ENCODE data around the gene OR8D2. TPM values are rescaled to one million over a fixed set of nuclear protein-coding genes. Genes with fewer than 3 reads are reported as not detected.

OR8D2 gene
- total and polyA plus RNA-seq, 2 of the 4 experiments (the other 2 are of a cell fraction): not detected

- WGBS, 2 experiments (ENCODE audit: extremely low coverage in 2 of 2, insufficient read length in 1 of 2): no CpG with 5 or more reads among the region's 2 CpGs
- CTCF ChIA-PET: interaction anchor here (0.6 to 1.3 kb wide), 2 partner anchors 124 to 127 kb away, joined by 3 to 8 read pairs; no protein-coding TSS in a partner anchor
- intact Hi-C loops (cut with micrococcal nuclease): no loop called here
- peak overlapping the region; percentile 10 for H2BK5ac ChIP-seq (ENCODE audit: low read depth, low read length, poor library complexity, severe bottlenecking)
- no TSS peak for BruUV-seq (replicated peaks)
- H3K4me1 ChIP-seq (ENCODE audit: control insufficient read depth, insufficient read depth, low read length): peaks cover 3% of the 10 kb centered on the region
- peak overlapping the region; percentile 78; the same call in 1 of the 2 replicates for H2BK20ac ChIP-seq (ENCODE audit: low read depth, low read length)
- dilution Hi-C loops (cut with HindIII; ENCODE audit: low sequenced_read_pairs, unreplicated experiment): no loop called here
- POLR2A ChIA-PET (ENCODE audit: unreplicated experiment): interaction anchor here (0.6 kb wide), 1 partner anchor 26 kb away, joined by 3 read pairs; no protein-coding TSS in a partner anchor
- H3K36me3 ChIP-seq (ENCODE audit: control insufficient read depth, insufficient read depth, low read length): no peaks in the 10 kb centered on the region
- in situ Hi-C loops (cut with MboI; ENCODE audit: low sequenced_read_pairs): no loop called here
- no peak overlapping the region for H3K27ac ChIP-seq (ENCODE audit: insufficient read depth, low read length)
- peaks cover 7% of the 10 kb centered on the region; the same call in 1 of the 2 replicates for H3K9me1 ChIP-seq (ENCODE audit: insufficient read depth, low read length)
- no peak overlapping the region for H3K56ac ChIP-seq (ENCODE audit: extremely low read depth, insufficient read depth, low read length)
- DNase-seq (peak; percentile 35), ATAC-seq (ENCODE audit: low read depth) (0 out of 2 replicates have a peak, but pooled peaks have one; percentile 27)
- H3K14ac ChIP-seq (replicated peaks; ENCODE audit: low read depth, low read length): peak overlapping the region; percentile 17; the same call in 1 of the 2 replicates
- no peak overlapping the region for H2AK9ac ChIP-seq (replicated peaks; ENCODE audit: low read depth, low read length, poor library complexity)
- no peaks in the 10 kb centered on the region for H3K79me1 ChIP-seq (ENCODE audit: low read depth in 1 of 2, low read length in 2 of 2)
- H3K9me3 ChIP-seq (ENCODE audit: control insufficient read depth, insufficient read depth, low read length): no peaks in the 10 kb centered on the region
- TF ChIP-seq RAD21 (IDR thresholded peaks at IDR 0.05; ENCODE audit: low read length) (no peak), ELK1 (IDR thresholded peaks at IDR 0.05; ENCODE audit: borderline replicate concordance, low read depth, low read length) (no peak)
- no peak overlapping the region for H3K4me3 ChIP-seq (ENCODE audit: insufficient read depth, low read depth, low read length)
- H3K9ac ChIP-seq (ENCODE audit: low read depth, low read length): no peak overlapping the region
- H3K4ac ChIP-seq (ENCODE audit: low read depth, low read length): peak overlapping the region; percentile 85; the same call in 1 of the 2 replicates
- H4K8ac ChIP-seq (ENCODE audit: low read depth in 2 of 2, low read length in 2 of 2): peak overlapping the region in 1 of 2 experiments; percentile 51; a peak in 1 of 4 replicates
- H3K4me2 ChIP-seq (ENCODE audit: low read depth, low read length): no peak overlapping the region
- no peaks in the 10 kb centered on the region for H4K20me1 ChIP-seq (ENCODE audit: insufficient read depth, low read length)
- peak overlapping the region; percentile 67; the same call in 1 of the 2 replicates for H3K18ac ChIP-seq (ENCODE audit: low read depth, low read length)
- no peak overlapping the region for H3K23ac ChIP-seq (ENCODE audit: low read depth, low read length)
- H4K5ac ChIP-seq (ENCODE audit: low read depth, low read length): no peak overlapping the region; the same call in 1 of the 2 replicates
- H2BK15ac ChIP-seq (ENCODE audit: low read depth, low read length): no peak overlapping the region
- no peak overlapping the region for H2AFZ ChIP-seq (replicated peaks; ENCODE audit: low read length, poor library complexity)
- no peaks in the 10 kb centered on the region for H3K27me3 ChIP-seq (ENCODE audit: control insufficient read depth, insufficient read depth, low read length)
- 0 out of 2 replicates have a peak overlapping the region, but pooled peaks have one; percentile 23 for H2AK5ac ChIP-seq (ENCODE audit: low read depth, low read length)
- H2BK120ac ChIP-seq (ENCODE audit: low read depth, low read length): peak overlapping the region; percentile 76; the same call in 1 of the 2 replicates
- 0 out of 2 replicates have a peak overlapping the region, but pooled peaks have one; percentile 55 for H4K91ac ChIP-seq (ENCODE audit: insufficient read depth, low read depth, low read length)
Measured at GRCh38 chr11:124278261-124278660, 41.7 kb downstream of the OR8D2 start.

Measured in IMR-90 (cell line).